Loucy (cell line): ENCODE measurements around the gene DDX31.

ENCODE experiments used
- CTCF ChIP-seq: fragments of 200-600 bp; sonication (generic); conservative IDR thresholded peaks from 2 replicates; pipeline ENCODE4 v1.5.1; 2014; ENCODE audit warnings: mild to moderate bottlenecking, antibody characterized with exemption, low read length
- EZH2phosphoT487 ChIP-seq: fragments of 200-600 bp; IDR thresholded peaks from 2 replicates; pipeline ENCODE4 v1.6.1; 2018; ENCODE audit warnings: antibody characterized with exemption, mild to moderate bottlenecking, moderate library complexity, borderline replicate concordance

DNA sequence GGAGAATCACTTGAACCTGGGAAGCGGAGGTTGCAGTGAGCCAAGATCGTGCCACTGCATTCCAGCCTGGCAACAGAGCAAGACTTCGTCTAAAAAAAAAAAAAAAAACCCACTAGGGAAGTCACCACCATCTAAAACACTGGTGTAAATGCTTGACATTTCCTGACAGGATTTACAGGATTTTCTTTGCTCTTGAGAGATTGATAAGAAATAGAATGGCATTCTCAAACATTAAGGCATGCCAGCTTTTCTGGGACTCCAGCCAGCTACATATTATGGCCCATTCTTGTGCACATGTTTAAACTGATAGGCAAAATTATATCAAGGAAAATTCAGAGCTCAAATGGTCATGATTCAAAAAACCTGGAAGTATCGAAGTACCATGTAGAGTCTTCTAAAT is 29.2 kb upstream of the DDX31 start:
- no peak for TF ChIP-seq CTCF
- TF ChIP-seq EZH2phosphoT487: no peak
